SK-N-MC (cell line): ENCODE measurements around the gene SULF2.

ENCODE experiments used
- EZH2 ChIP-seq: fragments of 200-600 bp; sonication (generic); IDR thresholded peaks from one replicate; pipeline ENCODE4 v1.6.1; 2017; ENCODE audit warnings: antibody characterized with exemption
- FOXP2 ChIP-seq: optimal IDR thresholded peaks from 2 replicates; pipeline ENCODE3; 2011; ENCODE audit warnings: mild to moderate bottlenecking, moderate library complexity; ENCODE audit not compliant: insufficient read depth; ENCODE audit errors: extremely low read length, control extremely low read depth
- POLR2AphosphoS5 ChIP-seq: IDR thresholded peaks from 2 replicates; pipeline ENCODE4 v1.6.1; 2012; ENCODE audit warnings: mild to moderate bottlenecking, low read depth, low read length, borderline replicate concordance

GRCh38 chr20:47675190-47676142, 109.8 kb downstream of the SULF2 start:
- TF ChIP-seq EZH2 (no peak), POLR2AphosphoS5 (no peak), FOXP2 (no peak)
